OCI-LY1 (cell line): ENCODE measurements around the gene PRKCI.

ENCODE experiments used
- EZH2 ChIP-seq: fragments of 200-600 bp; sonication (generic), shearing (Covaris generic); IDR thresholded peaks from 2 replicates; pipeline ENCODE4 v1.8.0; 2017; ENCODE audit warnings: borderline replicate concordance, mixed run types, mild to moderate bottlenecking, antibody characterized with exemption, low read length, moderate library complexity, mixed read lengths
- TF ChIP-seq, protein P1 (sequence below): fragments of 200-600 bp; sonication (generic), shearing (Covaris generic); IDR thresholded peaks from 2 replicates; pipeline ENCODE4 v1.5.1; 2017; ENCODE audit warnings: mild to moderate bottlenecking, antibody characterized with exemption, low read length, moderate library complexity, mixed read lengths

DNA sequence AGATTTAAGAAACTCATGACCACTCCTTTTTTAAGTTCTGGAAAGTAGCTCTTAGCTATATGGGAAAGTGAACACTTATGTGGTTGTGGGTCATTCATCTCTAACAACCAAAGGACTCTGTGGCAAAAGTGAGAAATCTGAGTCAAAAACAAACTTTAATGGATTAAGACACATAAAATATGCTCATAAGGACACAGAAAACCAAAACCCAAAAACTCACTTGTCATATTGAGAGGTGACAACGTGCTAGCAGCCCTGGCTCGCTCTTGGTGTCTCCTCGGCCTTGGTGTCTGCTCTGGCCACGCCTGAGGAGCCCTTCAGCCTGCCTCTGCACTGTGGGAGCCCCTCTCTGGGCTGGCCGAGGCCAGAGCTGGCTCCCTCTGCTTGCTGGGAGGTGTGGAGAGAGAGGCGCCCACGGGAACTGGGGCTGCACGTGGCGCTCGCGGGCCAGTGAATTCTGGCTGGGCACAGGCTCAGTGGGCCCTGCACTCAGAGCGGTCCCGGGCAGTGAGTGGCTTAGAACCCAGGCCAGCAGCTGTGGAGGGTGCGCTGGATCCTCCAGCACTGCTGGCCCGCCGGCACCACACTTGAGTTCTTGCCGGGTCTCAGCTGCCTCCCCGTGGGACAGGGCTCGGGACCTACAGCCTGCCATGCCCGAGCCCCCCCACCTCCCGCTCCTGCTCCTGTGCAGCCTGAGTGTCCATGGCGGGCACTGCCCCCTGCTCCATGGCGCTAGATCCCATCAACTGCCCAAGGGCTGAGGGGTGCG, 105.0 kb downstream of the PRKCI start:
- TF ChIP-seq, protein P1, sequence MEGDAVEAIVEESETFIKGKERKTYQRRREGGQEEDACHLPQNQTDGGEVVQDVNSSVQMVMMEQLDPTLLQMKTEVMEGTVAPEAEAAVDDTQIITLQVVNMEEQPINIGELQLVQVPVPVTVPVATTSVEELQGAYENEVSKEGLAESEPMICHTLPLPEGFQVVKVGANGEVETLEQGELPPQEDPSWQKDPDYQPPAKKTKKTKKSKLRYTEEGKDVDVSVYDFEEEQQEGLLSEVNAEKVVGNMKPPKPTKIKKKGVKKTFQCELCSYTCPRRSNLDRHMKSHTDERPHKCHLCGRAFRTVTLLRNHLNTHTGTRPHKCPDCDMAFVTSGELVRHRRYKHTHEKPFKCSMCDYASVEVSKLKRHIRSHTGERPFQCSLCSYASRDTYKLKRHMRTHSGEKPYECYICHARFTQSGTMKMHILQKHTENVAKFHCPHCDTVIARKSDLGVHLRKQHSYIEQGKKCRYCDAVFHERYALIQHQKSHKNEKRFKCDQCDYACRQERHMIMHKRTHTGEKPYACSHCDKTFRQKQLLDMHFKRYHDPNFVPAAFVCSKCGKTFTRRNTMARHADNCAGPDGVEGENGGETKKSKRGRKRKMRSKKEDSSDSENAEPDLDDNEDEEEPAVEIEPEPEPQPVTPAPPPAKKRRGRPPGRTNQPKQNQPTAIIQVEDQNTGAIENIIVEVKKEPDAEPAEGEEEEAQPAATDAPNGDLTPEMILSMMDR = no peak
- no peak for TF ChIP-seq EZH2
